Tibial artery (tissue), 4 donors: ENCODE measurements around the gene XRN2.
A peak's percentile ranks its signal among the peaks of the same experiment; 100 is the strongest.

Experiments used
- DNase-seq, 2 donors: peaks; one replicate each; pipeline ENCODE4 v3.0.0-alpha.2; 2019
- H3K27ac ChIP-seq, 2 donors: fragments of 200-600 bp; sonication (generic) in 1 of 2; 1 replicate in 1 of 2; 2 replicates in 1 of 2; pipeline ENCODE4 v1.5.1; 2018 to 2019; ENCODE audit warnings: mild to moderate bottlenecking in 1 of 2
- H3K27me3 ChIP-seq, 2 donors: fragments of 200-600 bp; sonication (generic) in 1 of 2; one replicate each; pipeline versions ENCODE4 v1.5.1 to v1.6.0; 2016 to 2019
- H3K36me3 ChIP-seq, 3 donors: fragments of 200-600 bp; sonication (generic) in 2 of 3; one replicate each; pipeline ENCODE4 v1.5.1; 2016 to 2019; ENCODE audit warnings: mild to moderate bottlenecking in 2 of 3
- H3K4me1 ChIP-seq, 4 donors: fragments of 200-600 bp; sonication (generic) in 2 of 4; 1 replicate in 3 of 4; 2 replicates in 1 of 4; pipeline ENCODE4 v1.5.1; 2016 to 2019
- H3K4me3 ChIP-seq, 2 donors: fragments of 200-600 bp; sonication (generic) in 1 of 2; 1 replicate in 1 of 2; 2 replicates in 1 of 2; pipeline ENCODE4 v1.5.1; 2018 to 2019; ENCODE audit warnings: mild to moderate bottlenecking in 2 of 2
- H3K9me3 ChIP-seq, 3 donors: fragments of 200-600 bp; sonication (generic) in 1 of 3; one replicate each; pipeline ENCODE4 v1.5.1; 2016 to 2019
- intact Hi-C: fragments of 100-400 bp; cut with DNase I; formaldehyde crosslinking; loops from one replicate; pipeline ENCODE4 v1.15.0; 2023; ENCODE audit warnings: low total_unique reads
- TF ChIP-seq, protein P1 (sequence below), 2 experiments: fragments of 200-600 bp in 1 of 2; fragments of 450-650 bp in 1 of 2; IDR thresholded peaks; one replicate each; pipeline ENCODE4 v1.5.1; 2017 to 2019; ENCODE audit warnings: antibody characterized with exemption in 2 of 2, mild to moderate bottlenecking in 1 of 2, moderate library complexity in 1 of 2

The XRN2 gene

GRCh38 chr20:21303061-21303871, at the start of gene XRN2:
Gene XRN2, plus strand, starts transcription at chr20:21303331. Its CDS starts 68 bp downstream, at chr20:21303399.
- Histone ChIP-seq H3K4me1 (peaks cover 0 to 19% (median 5%) of the 10 kb centered on the region in 4 donors), H3K9me3 (no peaks in the 10 kb centered on the region), H3K36me3 (no peaks in the 10 kb centered on the region), H3K27me3 (no peaks in the 10 kb centered on the region), H3K4me3 (peak within 1 kb of the TSS; percentile 88 to 98), H3K27ac (peak within 1 kb of the TSS; percentile 95 to 99)
- TF ChIP-seq, protein P1, sequence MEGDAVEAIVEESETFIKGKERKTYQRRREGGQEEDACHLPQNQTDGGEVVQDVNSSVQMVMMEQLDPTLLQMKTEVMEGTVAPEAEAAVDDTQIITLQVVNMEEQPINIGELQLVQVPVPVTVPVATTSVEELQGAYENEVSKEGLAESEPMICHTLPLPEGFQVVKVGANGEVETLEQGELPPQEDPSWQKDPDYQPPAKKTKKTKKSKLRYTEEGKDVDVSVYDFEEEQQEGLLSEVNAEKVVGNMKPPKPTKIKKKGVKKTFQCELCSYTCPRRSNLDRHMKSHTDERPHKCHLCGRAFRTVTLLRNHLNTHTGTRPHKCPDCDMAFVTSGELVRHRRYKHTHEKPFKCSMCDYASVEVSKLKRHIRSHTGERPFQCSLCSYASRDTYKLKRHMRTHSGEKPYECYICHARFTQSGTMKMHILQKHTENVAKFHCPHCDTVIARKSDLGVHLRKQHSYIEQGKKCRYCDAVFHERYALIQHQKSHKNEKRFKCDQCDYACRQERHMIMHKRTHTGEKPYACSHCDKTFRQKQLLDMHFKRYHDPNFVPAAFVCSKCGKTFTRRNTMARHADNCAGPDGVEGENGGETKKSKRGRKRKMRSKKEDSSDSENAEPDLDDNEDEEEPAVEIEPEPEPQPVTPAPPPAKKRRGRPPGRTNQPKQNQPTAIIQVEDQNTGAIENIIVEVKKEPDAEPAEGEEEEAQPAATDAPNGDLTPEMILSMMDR (IDR thresholded peaks at IDR 0.05) = no peak
- intact Hi-C loops = loop anchor here (5.0 kb wide), 2 partner anchors 176 to 591 kb away; partner anchors contain the start of genes KIZ and RALGAPA2
- DNase-seq = peak; percentile 94 to 97

GRCh38 chr20:21257192-21257591, 45.9 kb upstream of the XRN2 start:
- no peak for DNase-seq
- TF ChIP-seq, protein P1 (IDR thresholded peaks at IDR 0.05) = no peak
- intact Hi-C loops = no loop called here
- Histone ChIP-seq H3K9me3 (no peaks in the 10 kb centered on the region), H3K27ac (no peak overlapping the region), H3K27me3 (no peaks in the 10 kb centered on the region), H3K36me3 (no peaks in the 10 kb centered on the region), H3K4me1 (no peaks in the 10 kb centered on the region), H3K4me3 (no peak overlapping the region)

DNA sequence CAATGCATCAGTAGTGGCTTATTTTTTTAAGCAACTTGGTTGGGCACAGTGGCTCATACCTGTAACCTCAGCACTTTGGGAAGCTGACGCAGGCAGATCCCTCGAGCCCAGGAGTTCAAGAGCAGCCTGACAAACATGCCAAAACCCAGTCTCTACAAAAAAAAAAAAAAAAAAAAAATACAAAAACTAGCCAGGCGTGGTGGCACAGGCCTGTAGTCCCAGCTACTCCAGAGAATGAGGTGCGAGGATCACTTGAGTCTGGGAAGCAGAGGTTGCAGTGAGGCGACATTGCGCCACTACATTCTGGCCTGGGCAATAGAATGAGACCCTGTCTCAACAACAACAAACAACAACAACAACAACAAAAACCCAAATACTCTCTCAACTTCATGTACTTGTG, 44.7 kb upstream of the XRN2 start:
- Histone ChIP-seq H3K4me3 (no peak overlapping the region), H3K4me1 (no peaks in the 10 kb centered on the region), H3K27me3 (no peaks in the 10 kb centered on the region), H3K36me3 (no peaks in the 10 kb centered on the region), H3K27ac (no peak overlapping the region), H3K9me3 (no peaks in the 10 kb centered on the region)
- TF ChIP-seq, protein P1 (IDR thresholded peaks at IDR 0.05) = no peak
- no peak for DNase-seq
- intact Hi-C loops = no loop called here

GRCh38 chr20:21259346-21259745, 43.8 kb upstream of the XRN2 start:
- no peaks in the 10 kb centered on the region for H3K9me3 ChIP-seq
- no peak for DNase-seq
- H3K27ac ChIP-seq = no peak overlapping the region
- TF ChIP-seq, protein P1 (IDR thresholded peaks at IDR 0.05) = no peak
- intact Hi-C loops = no loop called here
- no peak overlapping the region for H3K4me3 ChIP-seq
- no peaks in the 10 kb centered on the region for H3K4me1 ChIP-seq
- no peaks in the 10 kb centered on the region for H3K36me3 ChIP-seq
- H3K27me3 ChIP-seq = no peaks in the 10 kb centered on the region

DNA sequence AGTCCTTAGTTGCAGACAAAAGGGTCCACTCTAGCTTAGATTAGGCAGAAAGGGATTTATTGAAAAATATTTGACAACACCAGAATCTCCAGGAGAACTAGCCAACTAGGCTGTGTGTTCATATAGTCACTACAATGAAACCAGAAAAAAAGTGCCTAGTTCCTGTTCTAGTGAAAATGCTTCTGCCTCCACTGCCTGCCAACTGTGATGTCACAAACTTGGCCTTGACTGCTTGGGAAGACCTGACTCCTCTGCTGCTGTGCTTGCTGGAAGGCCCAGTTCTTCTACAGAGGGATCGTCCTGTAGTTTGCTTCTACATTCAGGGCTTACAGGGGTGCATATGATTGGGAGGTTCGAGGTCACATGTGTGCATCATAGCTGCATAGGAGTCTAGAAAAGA, 40.3 kb upstream of the XRN2 start:
- peaks cover 0 to 8% (median 0%) of the 10 kb centered on the region in 3 donors for H3K9me3 ChIP-seq
- TF ChIP-seq, protein P1 (IDR thresholded peaks at IDR 0.05) = no peak
- H3K27ac ChIP-seq = no peak overlapping the region
- no peaks in the 10 kb centered on the region for H3K27me3 ChIP-seq
- no peaks in the 10 kb centered on the region for H3K4me1 ChIP-seq
- DNase-seq = no peak
- no peaks in the 10 kb centered on the region for H3K36me3 ChIP-seq
- no peak overlapping the region for H3K4me3 ChIP-seq
- intact Hi-C loops = no loop called here
